ENCODE data around the gene TSHZ2.

Gene TSHZ2

GRCh38 chr20:53302695-53303412 lies 330.7 kb downstream of the TSHZ2 start:
- no peak overlapping the region for H3K4me3 ChIP-seq (replicated peaks; ENCODE audit: low read depth, low read length)
- DNase-seq (ENCODE audit: extremely low read depth, insufficient read length), result no peak
- H3K36me3 ChIP-seq (ENCODE audit: control insufficient read depth, insufficient read depth, low read length), result no peaks in the 10 kb centered on the region
- no peaks in the 10 kb centered on the region for H3K27me3 ChIP-seq (replicated peaks; ENCODE audit: control insufficient read depth, insufficient read depth, low read length)
- no peak for TF ChIP-seq CTCF (IDR thresholded peaks at IDR 0.05; ENCODE audit: insufficient read depth, low read length, poor library complexity, severe bottlenecking)

GRCh38 chr20:53303413-53303760 lies 331.2 kb downstream of the TSHZ2 start:
- no peak for TF ChIP-seq CTCF (IDR thresholded peaks at IDR 0.05; ENCODE audit: insufficient read depth, low read length, poor library complexity, severe bottlenecking)
- Histone ChIP-seq H3K36me3 (ENCODE audit: control insufficient read depth, insufficient read depth, low read length) (no peaks in the 10 kb centered on the region), H3K4me3 (replicated peaks; ENCODE audit: low read depth, low read length) (no peak overlapping the region), H3K27me3 (replicated peaks; ENCODE audit: control insufficient read depth, insufficient read depth, low read length) (no peaks in the 10 kb centered on the region)
- DNase-seq (ENCODE audit: extremely low read depth, insufficient read length), result no peak

DNA sequence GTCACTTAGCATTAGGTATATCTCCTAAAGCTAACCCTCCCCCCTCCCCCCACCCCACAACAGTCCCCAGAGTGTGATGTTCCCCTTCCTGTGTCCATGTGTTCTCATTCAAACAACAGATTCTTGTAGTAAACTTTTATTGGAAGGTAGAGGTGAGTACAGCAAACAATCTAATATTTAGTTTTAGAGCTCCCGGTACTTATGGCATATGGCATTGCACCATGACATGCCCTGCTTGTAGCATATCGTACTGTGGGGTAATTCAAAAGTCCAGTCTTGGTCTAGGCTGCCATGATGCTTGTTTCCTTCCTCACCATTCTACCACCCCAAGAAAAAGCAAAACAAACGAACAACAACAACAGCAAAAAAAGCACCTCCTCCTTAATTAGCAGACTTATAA lies 332.0 kb downstream of the TSHZ2 start:
- no peak for TF ChIP-seq CTCF (IDR thresholded peaks at IDR 0.05; ENCODE audit: insufficient read depth, low read length, poor library complexity, severe bottlenecking)
- H3K36me3 ChIP-seq (ENCODE audit: control insufficient read depth, insufficient read depth, low read length), result no peaks in the 10 kb centered on the region
- H3K27me3 ChIP-seq (replicated peaks; ENCODE audit: control insufficient read depth, insufficient read depth, low read length), result no peaks in the 10 kb centered on the region
- no peak overlapping the region for H3K4me3 ChIP-seq (replicated peaks; ENCODE audit: low read depth, low read length)
- DNase-seq (ENCODE audit: extremely low read depth, insufficient read length), result no peak

DNA sequence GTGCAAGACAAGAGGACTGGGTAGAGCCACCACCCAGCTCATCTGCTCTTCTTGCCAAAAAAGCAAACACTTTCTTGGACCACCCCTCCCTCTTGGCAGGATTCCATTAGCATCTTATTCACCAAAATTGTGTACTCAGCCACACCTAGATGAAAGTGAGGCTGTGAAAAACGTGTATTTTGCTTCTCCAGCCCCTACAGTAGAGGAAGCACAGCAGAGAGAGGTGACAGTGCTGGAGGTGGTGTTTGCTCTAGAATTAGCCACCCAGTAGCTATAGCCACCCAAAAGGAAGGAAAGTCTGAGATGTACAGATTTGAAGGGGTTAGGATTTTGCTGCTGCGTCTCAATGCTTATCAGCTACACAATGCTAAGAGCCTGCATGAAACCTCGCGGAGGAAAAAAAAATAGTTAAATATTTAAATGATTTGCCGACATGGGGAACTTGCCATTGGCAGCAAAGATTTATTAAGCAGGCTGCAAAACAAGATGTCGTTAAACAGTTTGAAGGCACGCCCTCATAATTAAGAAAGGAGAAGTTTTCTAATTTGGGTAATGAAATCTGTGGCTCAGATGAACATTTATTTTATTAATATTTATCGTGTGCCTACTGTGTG lies 334.1 kb downstream of the TSHZ2 start:
- no peak for DNase-seq (ENCODE audit: extremely low read depth, insufficient read length)
- Histone ChIP-seq H3K4me3 (replicated peaks; ENCODE audit: low read depth, low read length) (no peak overlapping the region), H3K27me3 (replicated peaks; ENCODE audit: control insufficient read depth, insufficient read depth, low read length) (no peaks in the 10 kb centered on the region), H3K36me3 (ENCODE audit: control insufficient read depth, insufficient read depth, low read length) (no peaks in the 10 kb centered on the region)
- no peak for TF ChIP-seq CTCF (IDR thresholded peaks at IDR 0.05; ENCODE audit: insufficient read depth, low read length, poor library complexity, severe bottlenecking)

DNA sequence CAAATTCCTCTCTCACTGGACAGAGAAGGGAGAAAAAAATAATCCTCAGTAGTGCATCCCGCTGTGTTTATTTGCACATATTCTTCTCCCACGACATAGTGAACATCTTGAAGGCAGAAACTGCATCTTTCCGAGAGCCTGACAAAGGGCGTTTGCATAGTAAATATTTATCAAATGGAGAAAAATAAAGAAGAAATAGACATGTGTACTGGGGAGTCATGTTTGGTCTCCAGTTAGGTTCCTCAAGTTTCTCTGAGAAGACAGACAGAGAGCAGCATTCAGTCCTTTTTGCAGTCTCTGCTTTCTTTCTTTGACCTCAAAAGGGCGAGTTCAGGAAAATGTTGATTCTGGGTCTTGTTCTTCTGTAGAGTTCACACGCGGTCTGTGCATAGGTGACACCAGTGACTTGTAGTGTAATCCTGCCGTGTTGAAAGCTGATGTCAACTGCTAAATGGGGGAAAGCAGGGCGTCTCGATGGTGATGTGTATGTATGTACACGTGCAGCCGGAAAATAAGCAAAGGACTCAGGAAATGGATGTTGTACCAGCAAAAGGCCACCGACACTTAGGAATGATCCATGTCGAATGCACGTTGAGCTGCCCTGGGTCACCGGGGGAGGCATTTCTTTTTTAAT lies 335.9 kb downstream of the TSHZ2 start:
- Histone ChIP-seq H3K4me3 (replicated peaks; ENCODE audit: low read depth, low read length) (no peak overlapping the region), H3K27me3 (replicated peaks; ENCODE audit: control insufficient read depth, insufficient read depth, low read length) (no peaks in the 10 kb centered on the region), H3K36me3 (ENCODE audit: control insufficient read depth, insufficient read depth, low read length) (no peaks in the 10 kb centered on the region)
- no peak for TF ChIP-seq CTCF (IDR thresholded peaks at IDR 0.05; ENCODE audit: insufficient read depth, low read length, poor library complexity, severe bottlenecking)
- DNase-seq (ENCODE audit: extremely low read depth, insufficient read length), result no peak
